T47D (cell line): Measurements from ENCODE around the gene CDKAL1.

Experiments
- DNase-seq, 2 experiments: peaks; one replicate each; pipeline versions ENCODE4 v3.0.0 to v3.0.0-alpha.2; 2011 to 2012; ENCODE audit warnings: low read depth in 1 of 2, low spot score in 1 of 2
- JUND ChIP-seq: IDR thresholded peaks from 2 replicates; pipeline ENCODE4 v1.6.1; 2012; ENCODE audit warnings: low read depth
- in situ Hi-C: cut with HindIII; loops from 2 replicates; pipeline ENCODE4 v1.10.0; 2016; ENCODE audit warnings: low sequenced_read_pairs, low pct_unique_long_range_greater_than_20kb

The CDKAL1 gene

DNA sequence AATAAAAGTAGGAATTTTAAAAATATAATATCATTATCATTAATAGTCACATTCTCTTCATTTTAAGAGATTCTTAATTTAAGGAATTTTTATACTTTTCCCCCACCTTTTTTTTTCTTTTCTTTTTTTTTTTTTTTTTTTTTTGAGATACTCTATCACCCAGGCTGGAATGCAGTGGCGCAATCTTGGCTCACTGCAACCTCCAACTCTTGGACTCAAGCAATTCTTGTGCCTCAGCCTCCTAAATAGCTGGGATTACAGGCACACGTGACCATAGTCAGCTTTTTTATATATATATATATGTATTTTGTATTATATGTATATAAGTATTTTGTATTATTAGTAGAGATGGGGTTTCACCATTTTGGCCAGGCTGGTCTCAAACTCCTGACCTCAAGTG is 457.7 kb downstream of the CDKAL1 start:
- in situ Hi-C loops, result no loop called here
- TF ChIP-seq JUND, result no peak
- no peak for DNase-seq

GRCh38 chr6:20996099-20996498 is 461.8 kb downstream of the CDKAL1 start:
- TF ChIP-seq JUND, result no peak
- no peak for DNase-seq
- in situ Hi-C loops, result no loop called here

DNA sequence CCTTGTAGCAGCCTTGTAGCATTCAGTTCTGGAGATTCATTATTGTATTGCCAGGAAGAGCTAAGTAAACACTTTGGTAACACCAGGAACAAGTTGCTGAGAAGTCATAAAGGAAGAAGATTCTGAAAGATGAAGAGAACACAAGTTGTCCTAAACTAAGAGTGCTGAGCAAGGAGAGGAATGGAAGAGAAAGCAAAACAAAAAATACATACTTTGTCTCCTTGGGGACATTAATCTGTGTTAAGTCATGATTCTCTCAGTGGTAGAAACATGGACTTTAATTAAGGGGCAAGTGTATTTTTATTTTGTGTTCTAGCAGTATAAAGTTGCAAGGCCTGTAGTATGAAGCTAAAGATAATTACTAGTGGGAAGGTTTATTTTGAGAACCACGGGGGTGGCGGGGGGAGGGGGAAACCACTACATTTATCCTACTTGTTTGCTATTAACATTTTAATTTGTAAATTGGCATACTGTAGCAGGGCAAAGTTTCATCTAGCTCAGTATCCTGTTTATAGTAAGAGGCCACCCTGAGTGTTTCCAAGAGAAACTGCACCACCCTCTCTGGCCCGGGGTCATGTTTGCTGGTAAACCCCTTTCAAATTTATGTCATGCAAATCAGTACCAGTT is 463.0 kb downstream of the CDKAL1 start:
- in situ Hi-C loops, result no loop called here

GRCh38 chr6:20997770-20998147 is 463.5 kb downstream of the CDKAL1 start:
- in situ Hi-C loops, result no loop called here
- no peak for DNase-seq
- no peak for TF ChIP-seq JUND

More for the DNA sequence above, 463.0 kb downstream of the CDKAL1 start:
- DNase-seq, result no peak
- TF ChIP-seq JUND, result no peak

DNA sequence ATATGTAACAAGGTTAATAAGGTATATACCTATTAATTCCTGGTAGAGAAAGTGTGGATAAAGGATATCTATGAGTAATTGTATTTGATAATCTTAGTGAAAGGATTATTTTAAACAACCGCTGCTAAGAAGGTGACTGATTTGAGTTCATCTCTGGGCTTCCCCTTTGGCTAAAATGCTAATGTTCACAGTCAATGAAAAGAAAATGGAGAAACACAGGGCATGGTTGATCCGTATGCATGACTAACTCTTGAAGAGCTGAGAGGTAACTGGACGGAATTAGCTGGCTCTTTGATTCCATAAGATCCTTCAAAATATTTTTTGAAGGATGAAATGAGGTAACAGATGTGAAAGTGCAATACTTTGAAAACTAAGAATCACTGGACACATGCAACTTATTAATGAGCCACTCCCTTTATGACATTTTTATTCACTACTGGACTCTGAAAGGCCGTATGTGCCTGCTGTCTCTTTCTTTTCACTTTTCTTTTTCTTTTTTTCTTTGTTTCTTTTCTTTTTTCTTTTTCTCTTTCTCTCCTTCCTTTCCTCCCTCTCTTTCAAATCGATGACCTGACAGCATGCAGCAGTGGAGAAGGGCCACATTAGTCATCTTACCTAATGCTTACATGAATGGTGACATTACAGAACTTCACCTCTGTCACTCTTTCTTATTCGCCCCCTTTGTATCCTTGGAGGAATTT is 464.6 kb downstream of the CDKAL1 start:
- in situ Hi-C loops, result no loop called here
- no peak for DNase-seq
- no peak for TF ChIP-seq JUND

- in situ Hi-C loops, result no loop called here
- TF ChIP-seq JUND, result no peak
- no peak for DNase-seq
These were observed 466.1 kb downstream of the CDKAL1 start for GRCh38 chr6:21000331-21000801.

GRCh38 chr6:21001736-21002135 is 467.5 kb downstream of the CDKAL1 start:
- TF ChIP-seq JUND, result no peak
- in situ Hi-C loops, result no loop called here
- DNase-seq, result no peak

- in situ Hi-C loops, result no loop called here
- DNase-seq, result no peak
- TF ChIP-seq JUND, result no peak
These were observed 469.7 kb downstream of the CDKAL1 start for GRCh38 chr6:21003780-21004541.

GRCh38 chr6:21005816-21006570 is 471.7 kb downstream of the CDKAL1 start:
- no peak for TF ChIP-seq JUND
- in situ Hi-C loops, result no loop called here
- DNase-seq, result no peak

DNA sequence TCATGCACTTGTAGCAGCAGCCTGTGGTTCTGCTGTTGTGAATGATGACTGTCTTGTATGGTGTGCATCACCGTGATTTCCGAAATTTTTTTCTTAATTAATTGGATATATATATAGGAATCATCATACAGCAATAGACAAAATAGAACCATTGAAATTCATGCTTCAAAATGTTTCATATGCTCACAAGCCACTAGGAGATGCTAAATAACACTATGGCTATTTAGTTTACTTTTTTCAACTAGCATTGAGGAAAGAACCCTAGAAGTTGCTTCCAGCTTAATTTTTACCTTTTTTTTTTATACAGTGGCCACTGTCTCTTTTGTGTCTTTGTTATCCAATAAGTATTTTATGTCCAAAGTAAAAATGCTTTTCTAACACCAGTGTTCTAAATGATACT is 485.4 kb downstream of the CDKAL1 start:
- TF ChIP-seq JUND, result no peak
- peak in 1 of 2 experiments; percentile 23 for DNase-seq
- in situ Hi-C loops, result no loop called here

GRCh38 chr6:21022343-21023107 is 488.3 kb downstream of the CDKAL1 start:
- TF ChIP-seq JUND, result no peak
- DNase-seq, result peak in 1 of 2 experiments; percentile 52
- in situ Hi-C loops, result no loop called here

DNA sequence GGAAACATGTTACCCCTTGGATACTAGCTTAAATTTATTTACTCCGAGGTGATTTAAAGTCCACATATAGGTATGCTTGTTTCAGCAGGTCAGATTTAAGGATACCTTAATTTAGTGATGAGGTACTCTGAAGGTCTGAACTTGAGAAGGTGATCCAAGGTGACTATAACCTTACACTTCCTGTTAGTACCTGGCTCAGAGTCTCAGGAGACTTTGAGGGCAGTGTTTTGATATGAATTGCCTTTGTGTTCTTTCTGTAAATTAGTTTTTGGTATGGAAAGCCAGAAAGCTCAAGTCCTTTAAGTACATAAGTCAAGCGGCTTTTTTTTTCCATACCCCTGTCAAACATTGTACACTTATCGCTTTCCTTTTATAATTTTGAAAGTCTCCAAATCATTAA is 489.0 kb downstream of the CDKAL1 start:
- no peak for DNase-seq
- no peak for TF ChIP-seq JUND
- in situ Hi-C loops, result no loop called here
